Hepatocyte (in vitro differentiated cells): Measurements from ENCODE around the gene CFH. TPM values are rescaled to one million over a fixed set of nuclear protein-coding genes. Genes with fewer than 3 reads are reported as not detected.
"Not testable (repeated sequence)": the region's sequence is repeated elsewhere in the genome, so short reads cannot be mapped to it uniquely, and the experiment has no call there.

ENCODE experiments used
- DNase-seq: peaks from one replicate; pipeline ENCODE4 v3.0.0-alpha.2; 2016; ENCODE audit warnings: low spot score
- H2AFZ ChIP-seq: fragments of 200-600 bp; sonication (generic); 2 replicates; pipeline ENCODE4 v1.6.0; 2016; ENCODE audit warnings: antibody characterized with exemption, mild to moderate bottlenecking
- H3K27ac ChIP-seq: fragments of 200-600 bp; sonication (generic); 2 replicates; pipeline ENCODE4 v1.5.1; 2016; ENCODE audit warnings: mild to moderate bottlenecking
- H3K27me3 ChIP-seq: fragments of 200-600 bp; sonication (generic); 2 replicates; pipeline ENCODE4 v1.6.1; 2016
- H3K36me3 ChIP-seq: fragments of 200-600 bp; sonication (generic); replicated peaks from 2 replicates; pipeline ENCODE4 v1.5.1; 2016; ENCODE audit warnings: low read depth; ENCODE audit not compliant: insufficient read depth
- H3K4me1 ChIP-seq: fragments of 200-600 bp; sonication (generic); 2 replicates; pipeline ENCODE4 v1.5.1; 2016; ENCODE audit warnings: mild to moderate bottlenecking, moderate library complexity; ENCODE audit not compliant: insufficient read depth
- H3K4me2 ChIP-seq: fragments of 200-600 bp; sonication (generic); 2 replicates; pipeline ENCODE4 v1.6.0; 2016
- H3K4me3 ChIP-seq: fragments of 200-600 bp; sonication (generic); 2 replicates; pipeline ENCODE4 v1.5.1; 2016; ENCODE audit warnings: mild to moderate bottlenecking
- H3K79me2 ChIP-seq: fragments of 200-600 bp; sonication (generic); 2 replicates; pipeline ENCODE4 v1.6.0; 2017; ENCODE audit warnings: mild to moderate bottlenecking
- H3K9me2 ChIP-seq: fragments of 200-600 bp; sonication (generic); replicated peaks from 2 replicates; pipeline ENCODE4 v1.6.0; 2017; ENCODE audit warnings: mild to moderate bottlenecking; ENCODE audit not compliant: insufficient read depth
- H3K9me3 ChIP-seq: fragments of 200-600 bp; sonication (generic); 2 replicates; pipeline ENCODE4 v1.5.1; 2016; ENCODE audit warnings: low read depth, mild to moderate bottlenecking
- H4K20me1 ChIP-seq: fragments of 200-600 bp; sonication (generic); 2 replicates; pipeline ENCODE4 v1.6.0; 2016; ENCODE audit warnings: mild to moderate bottlenecking; ENCODE audit not compliant: insufficient read depth, poor library complexity, severe bottlenecking
- EZH2 ChIP-seq: fragments of 200-600 bp; sonication (generic); IDR thresholded peaks from 2 replicates; pipeline ENCODE4 v1.6.1; 2016; ENCODE audit warnings: antibody characterized with exemption, mild to moderate bottlenecking, borderline replicate concordance
- EZH2phosphoT487 ChIP-seq: fragments of 200-600 bp; sonication (generic); IDR thresholded peaks from one replicate; pipeline ENCODE4 v1.6.1; 2018; ENCODE audit warnings: antibody characterized with exemption, mild to moderate bottlenecking, low read depth, moderate library complexity; ENCODE audit not compliant: unreplicated experiment, severe bottlenecking
- WGBS: methylation state at CpG from one replicate; pipeline ENCODE4 v1.1.6; 2016; ENCODE audit warnings: low lambda C conversion rate; ENCODE audit errors: missing lambda C conversion rate; 5-methylcytosine and 5-hydroxymethylcytosine counted together
- polyA plus RNA-seq: library from polyadenylated mRNA; unstranded; fragments of >200 nt; fragmentation: Nextera tagmentation; extraction: Ambion mirVana; gene quantifications from 2 replicates; pipeline ENCODE4 v1.2.1, GENCODE V29; 2016
- total RNA-seq: library from RNA; depleted of rRNA; stranded (reverse); fragments of >200 nt; gene quantifications from 2 replicates; pipeline ENCODE4 v1.2.3, GENCODE V29; 2014
- TF ChIP-seq, protein P1 (sequence below): fragments of 200-600 bp; sonication (generic); IDR thresholded peaks from 2 replicates; pipeline ENCODE4 v1.5.1; 2016; ENCODE audit warnings: antibody characterized with exemption, mild to moderate bottlenecking; ENCODE audit not compliant: poor library complexity

CFH gene
- total and polyA plus RNA-seq, 2 experiments from 2014 or later: 63.2 to 138 TPM

DNA sequence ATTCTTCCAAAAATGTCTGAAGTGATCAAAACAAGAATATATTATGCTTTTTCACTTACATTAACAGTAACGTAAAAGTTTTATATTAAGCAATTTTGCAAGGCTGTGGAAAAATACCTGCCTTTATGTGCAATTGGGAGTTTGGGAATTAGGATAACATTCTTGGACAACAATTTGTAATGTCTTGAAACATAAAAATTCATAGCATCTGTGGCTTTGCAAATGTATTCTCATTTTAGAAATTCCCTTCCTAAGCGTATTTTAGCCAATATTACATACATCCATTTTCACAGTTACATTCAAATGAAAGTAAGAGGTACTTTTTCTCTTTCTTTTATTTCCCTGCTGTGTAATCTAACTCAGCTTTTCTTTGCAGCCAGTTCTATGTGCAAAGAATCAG is 13.4 kb upstream of the CFH start:
- no peaks in the 10 kb centered on the region for H4K20me1 ChIP-seq
- no peaks in the 10 kb centered on the region for H3K4me1 ChIP-seq
- no peaks in the 10 kb centered on the region for H3K79me2 ChIP-seq
- H3K27me3 ChIP-seq: no peaks in the 10 kb centered on the region
- no peak overlapping the region for H3K4me3 ChIP-seq
- H3K36me3 ChIP-seq: no peaks in the 10 kb centered on the region
- TF ChIP-seq, protein P1, sequence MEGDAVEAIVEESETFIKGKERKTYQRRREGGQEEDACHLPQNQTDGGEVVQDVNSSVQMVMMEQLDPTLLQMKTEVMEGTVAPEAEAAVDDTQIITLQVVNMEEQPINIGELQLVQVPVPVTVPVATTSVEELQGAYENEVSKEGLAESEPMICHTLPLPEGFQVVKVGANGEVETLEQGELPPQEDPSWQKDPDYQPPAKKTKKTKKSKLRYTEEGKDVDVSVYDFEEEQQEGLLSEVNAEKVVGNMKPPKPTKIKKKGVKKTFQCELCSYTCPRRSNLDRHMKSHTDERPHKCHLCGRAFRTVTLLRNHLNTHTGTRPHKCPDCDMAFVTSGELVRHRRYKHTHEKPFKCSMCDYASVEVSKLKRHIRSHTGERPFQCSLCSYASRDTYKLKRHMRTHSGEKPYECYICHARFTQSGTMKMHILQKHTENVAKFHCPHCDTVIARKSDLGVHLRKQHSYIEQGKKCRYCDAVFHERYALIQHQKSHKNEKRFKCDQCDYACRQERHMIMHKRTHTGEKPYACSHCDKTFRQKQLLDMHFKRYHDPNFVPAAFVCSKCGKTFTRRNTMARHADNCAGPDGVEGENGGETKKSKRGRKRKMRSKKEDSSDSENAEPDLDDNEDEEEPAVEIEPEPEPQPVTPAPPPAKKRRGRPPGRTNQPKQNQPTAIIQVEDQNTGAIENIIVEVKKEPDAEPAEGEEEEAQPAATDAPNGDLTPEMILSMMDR: no peak
- TF ChIP-seq EZH2phosphoT487 (no peak), EZH2 (no peak)
- no peak overlapping the region for H2AFZ ChIP-seq
- no peak for DNase-seq
- WGBS: 85% methylated on average over 2 of the region's 2 CpGs
- H3K9me3 ChIP-seq: no peaks in the 10 kb centered on the region
- H3K9me2 ChIP-seq: no peaks in the 10 kb centered on the region
- H3K4me2 ChIP-seq: no peak overlapping the region
- no peak overlapping the region for H3K27ac ChIP-seq

DNA sequence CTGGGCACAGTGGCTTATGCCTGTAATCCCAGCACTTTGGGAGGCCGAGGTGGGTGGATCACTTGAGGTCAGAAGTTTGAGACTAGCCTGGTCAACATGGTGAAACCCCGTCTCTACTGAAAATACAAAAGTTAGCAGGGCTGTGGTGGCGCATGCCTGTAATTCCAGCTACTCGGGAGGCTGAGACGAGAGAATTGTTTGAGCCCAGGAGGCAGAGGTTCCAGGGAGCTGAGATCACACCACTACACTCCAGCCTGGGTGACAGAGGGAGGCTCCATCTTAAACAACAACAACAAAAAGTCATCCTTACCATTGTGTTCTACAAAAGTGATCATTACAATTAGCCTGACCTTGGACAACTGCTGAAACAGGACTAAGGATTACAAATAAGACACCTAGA is 12.6 kb upstream of the CFH start:
- not testable (repeated sequence) for H3K27ac ChIP-seq, H3K9me2 ChIP-seq, H3K36me3 ChIP-seq, H2AFZ ChIP-seq, H3K4me1 ChIP-seq, H4K20me1 ChIP-seq, H3K27me3 ChIP-seq, DNase-seq, H3K79me2 ChIP-seq, H3K4me2 ChIP-seq, H3K9me3 ChIP-seq, H3K4me3 ChIP-seq
- WGBS: 87% methylated on average over 5 of the region's 5 CpGs

DNA sequence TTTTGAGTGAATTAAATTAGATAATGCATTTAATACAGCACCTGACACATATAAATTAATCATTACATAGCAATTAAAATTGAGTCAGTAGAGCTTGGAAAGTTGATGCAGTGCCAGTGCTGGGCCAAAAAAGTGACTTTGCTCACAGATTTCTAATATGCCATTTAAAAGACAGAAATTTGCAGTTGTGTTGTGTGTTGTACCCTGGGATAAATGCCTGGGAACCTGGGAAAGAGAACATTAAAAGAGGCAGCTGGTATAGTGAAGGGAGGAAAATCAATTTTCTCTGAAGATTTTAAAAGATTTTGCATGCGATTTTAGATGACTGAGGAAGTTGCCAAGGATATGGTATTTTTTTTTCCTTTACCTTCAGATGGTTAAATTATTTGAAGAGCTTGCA is 10.9 kb upstream of the CFH start:
- Histone ChIP-seq H3K27ac (no peak overlapping the region), H3K79me2 (no peaks in the 10 kb centered on the region), H3K9me3 (no peaks in the 10 kb centered on the region), H3K27me3 (no peaks in the 10 kb centered on the region), H3K4me3 (no peak overlapping the region), H3K9me2 (no peaks in the 10 kb centered on the region), H3K4me1 (no peaks in the 10 kb centered on the region), H3K36me3 (no peaks in the 10 kb centered on the region), H2AFZ (no peak overlapping the region), H4K20me1 (no peaks in the 10 kb centered on the region), H3K4me2 (no peak overlapping the region)
- no peak for TF ChIP-seq EZH2
- no peak for TF ChIP-seq EZH2phosphoT487
- TF ChIP-seq, protein P1: no peak
- no peak for DNase-seq
- 88% methylated on average over 1 of the region's 1 CpG for WGBS

DNA sequence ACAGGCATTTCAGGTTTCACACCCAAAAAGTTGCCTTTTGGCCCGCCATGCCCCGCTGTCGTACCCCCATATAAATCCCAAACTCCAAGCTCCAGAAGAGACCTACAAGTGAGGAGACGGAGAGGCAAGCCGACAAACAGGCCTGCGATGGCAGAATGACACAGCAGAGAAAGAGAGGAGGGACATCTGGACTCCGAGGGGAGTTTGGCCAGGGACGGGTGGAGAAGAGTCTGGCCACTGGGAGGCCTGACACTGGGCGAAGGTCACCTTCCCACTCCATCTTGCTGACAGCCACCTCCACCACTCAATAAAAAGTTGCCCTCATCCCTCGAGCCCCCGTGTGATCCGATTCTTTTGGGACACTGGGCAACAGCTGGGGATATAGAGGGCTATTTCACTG is 1.9 kb upstream of the CFH start:
- H3K9me2 ChIP-seq: no peaks in the 10 kb centered on the region
- no peak for DNase-seq
- TF ChIP-seq EZH2: no peak
- no peak for TF ChIP-seq EZH2phosphoT487
- TF ChIP-seq, protein P1: no peak
- H4K20me1 ChIP-seq: no peaks in the 10 kb centered on the region
- no peaks in the 10 kb centered on the region for H3K27me3 ChIP-seq
- no peaks in the 10 kb centered on the region for H3K36me3 ChIP-seq
- no peak overlapping the region for H3K27ac ChIP-seq
- H3K79me2 ChIP-seq: no peaks in the 10 kb centered on the region
- no peaks in the 10 kb centered on the region for H3K9me3 ChIP-seq
- H2AFZ ChIP-seq: no peak overlapping the region
- H3K4me1 ChIP-seq: no peaks in the 10 kb centered on the region
- 87% methylated on average over 12 of the region's 12 CpGs for WGBS
- no peak overlapping the region for H3K4me2 ChIP-seq
- H3K4me3 ChIP-seq: no peak overlapping the region
